NK-92 treated with Interleukin-12 subunit alpha and Interleukin-12 subunit beta, amount 100 ng/mL, for 24 hours (cell line): Measurements from ENCODE around the gene OR52E5.

Source experiments
- DNase-seq: peaks from one replicate; lab custom pipeline; 2025; lab: John Stamatoyannopoulos, UW

Gene OR52E5

GRCh38 chr11:5933116-5933515 is 40.1 kb downstream of the OR52E5 start:
- no peak for DNase-seq

- DNase-seq, result no peak
Observed at GRCh38 chr11:5937868-5938602, 45.0 kb downstream of the OR52E5 start.

- DNase-seq, result no peak
Observed at GRCh38 chr11:5938603-5938965, 45.6 kb downstream of the OR52E5 start.

- DNase-seq, result no peak
Observed at GRCh38 chr11:5940748-5941147, 47.7 kb downstream of the OR52E5 start.

- no peak for DNase-seq
Observed at GRCh38 chr11:5941951-5942350, 48.9 kb downstream of the OR52E5 start, which contains the start of gene OR56A3. OR56A3 (plus strand) TSS chr11:5942251; CDS start chr11:5947347, 5,096 bp downstream.
